ENCODE measurements around the gene LRRC66. TPM values are rescaled to one million over a fixed set of nuclear protein-coding genes. Genes with fewer than 3 reads are reported as not detected.
A peak's percentile ranks its signal among the peaks of the same experiment; 100 is the strongest.

Gene LRRC66
- polyA plus RNA-seq (ENCODE audit: insufficient read length in 3 of 3), result 1 to 10 TPM in 2 of 3 donors, under 1 TPM in 1; 0.78 to 1.5 (median 1.4) TPM
- long read RNA-seq, donor 1, result 0 reads
- long read RNA-seq, donor 2, result 0 reads
- long read RNA-seq, donor 3, result 0 reads
- long read RNA-seq, donor 4, result 0 reads
- long read RNA-seq, donor 5, result 0 reads
- long read RNA-seq, donor 6, result 0 reads
- long read RNA-seq, donor 7, result 0 reads
- long read RNA-seq, donor 8, result 0 reads
- long read RNA-seq, donor 9, result 0 reads
- long read RNA-seq, donor 10, result 0 reads
- long read RNA-seq, donor 11, result 0 reads
- long read RNA-seq, donor 12, result 0 reads
- long read RNA-seq, donor 13, partial matches to known transcripts, result 0 of 1 reads
- long read RNA-seq, donor 13, other reads (novel, unspliced or antisense), result 0 of 1 reads
- long read RNA-seq, donor 14, result 0 reads
- long read RNA-seq, donor 15, result 0 reads
- long read RNA-seq, donor 16, result 0 reads

- DNase-seq, result no peak
Measured at GRCh38 chr4:52019936-52020657, at the start of gene LRRC66. Gene LRRC66, minus strand, starts transcription at chr4:52020363. Its CDS starts 2,750 bp downstream, at chr4:52017613.

- DNase-seq, result no peak
Measured at GRCh38 chr4:52069571-52069970, 49.4 kb upstream of the LRRC66 start.

GRCh38 chr4:52059372-52059771 is 39.2 kb upstream of the LRRC66 start:
- DNase-seq, result no peak

- DNase-seq, result no peak
Measured at GRCh38 chr4:52058275-52058674, 38.1 kb upstream of the LRRC66 start.

- no peak for DNase-seq
Measured at GRCh38 chr4:52057196-52057595, 37.0 kb upstream of the LRRC66 start.

GRCh38 chr4:52054254-52054653 is 34.1 kb upstream of the LRRC66 start:
- no peak for DNase-seq

- DNase-seq, result no peak
Measured at GRCh38 chr4:52052475-52052780, 32.3 kb upstream of the LRRC66 start.

GRCh38 chr4:52051615-52052474 is 31.7 kb upstream of the LRRC66 start:
- DNase-seq, result peak; percentile 58

GRCh38 chr4:52051213-52051614 is 31.1 kb upstream of the LRRC66 start, which contains the start of gene SPATA18:
Gene SPATA18, plus strand, starts transcription at chr4:52051304. Its CDS starts 401 bp downstream, at chr4:52051705.
- no peak for DNase-seq

GRCh38 chr4:52049266-52049665 is 29.1 kb upstream of the LRRC66 start:
- DNase-seq, result no peak

GRCh38 chr4:52045028-52045427 is 24.9 kb upstream of the LRRC66 start:
- DNase-seq, result no peak

GRCh38 chr4:52038103-52038912 is 18.1 kb upstream of the LRRC66 start, which contains the start of gene SGCB:
Gene SGCB, minus strand, starts transcription at chr4:52038299. Its CDS starts 40 bp downstream, at chr4:52038259.
- no peak for DNase-seq

GRCh38 chr4:52037689-52038102 is 17.5 kb upstream of the LRRC66 start:
- no peak for DNase-seq

- DNase-seq, result no peak
Measured at GRCh38 chr4:52036886-52037530, 16.8 kb upstream of the LRRC66 start.

- DNase-seq, result no peak
Measured at GRCh38 chr4:52035190-52035589, 15.0 kb upstream of the LRRC66 start.

- no peak for DNase-seq
Measured at GRCh38 chr4:52032005-52032404, 11.8 kb upstream of the LRRC66 start.

- no peak for DNase-seq
Measured at GRCh38 chr4:52028970-52029369, 8.8 kb upstream of the LRRC66 start.

- DNase-seq, result no peak
Measured at GRCh38 chr4:52017814-52018213, 2.3 kb downstream of the LRRC66 start.

GRCh38 chr4:52016981-52017380 is 3.2 kb downstream of the LRRC66 start:
- DNase-seq, result no peak

GRCh38 chr4:52015366-52015765 is 4.8 kb downstream of the LRRC66 start:
- no peak for DNase-seq

- no peak for DNase-seq
Measured at GRCh38 chr4:52014903-52015302, 5.3 kb downstream of the LRRC66 start.
